Endodermal cell (in vitro differentiated cells): ENCODE measurements around the gene FAM9A. TPM values are rescaled to one million over a fixed set of nuclear protein-coding genes. Genes with fewer than 3 reads are reported as not detected.

Source experiments
- DNase-seq: peaks from one replicate; pipeline ENCODE4 v3.0.0-alpha.2; 2017
- H3K27ac ChIP-seq: 2 replicates; pipeline ENCODE4 v1.5.1; 2013; ENCODE audit warnings: mild to moderate bottlenecking, low read depth, low read length, moderate library complexity
- H3K27me3 ChIP-seq: 2 replicates; pipeline ENCODE4 v1.6.1; 2013; ENCODE audit warnings: mild to moderate bottlenecking, low read length, moderate library complexity; ENCODE audit not compliant: insufficient read depth, control insufficient read depth, poor library complexity, severe bottlenecking
- H3K36me3 ChIP-seq: 2 replicates; pipeline ENCODE4 v1.7.0; 2013; ENCODE audit warnings: mild to moderate bottlenecking, low read length, moderate library complexity; ENCODE audit not compliant: control insufficient read depth, insufficient read depth
- H3K4me1 ChIP-seq: one replicate; pipeline ENCODE4 v1.7.0; 2013; ENCODE audit warnings: low read length; ENCODE audit not compliant: control insufficient read depth, insufficient read depth
- H3K4me3 ChIP-seq: 2 replicates; pipeline ENCODE4 v1.5.1; 2013; ENCODE audit warnings: mild to moderate bottlenecking, low read length, moderate library complexity
- H3K9ac ChIP-seq: 2 replicates; pipeline ENCODE4 v1.6.1; 2013; ENCODE audit warnings: mild to moderate bottlenecking, low read length, moderate library complexity; ENCODE audit not compliant: poor library complexity, severe bottlenecking; ENCODE audit errors: extremely low read depth
- H3K9me3 ChIP-seq: 2 replicates; pipeline ENCODE4 v1.6.1; 2013; ENCODE audit warnings: mild to moderate bottlenecking, low read length, moderate library complexity; ENCODE audit not compliant: control insufficient read depth
- H3K27ac Mint-ChIP-seq: 2 replicates; pipeline ENCODE4 v1.8.0; 2020; ENCODE audit warnings: mixed read lengths
- H3K27me3 Mint-ChIP-seq: 2 replicates; pipeline ENCODE4 v1.8.0; 2021; ENCODE audit warnings: mild to moderate bottlenecking, mixed read lengths; ENCODE audit not compliant: insufficient read depth
- H3K36me3 Mint-ChIP-seq: 2 replicates; pipeline ENCODE4 v1.8.0; 2020; ENCODE audit warnings: low read depth, mixed read lengths
- H3K4me1 Mint-ChIP-seq: 2 replicates; pipeline ENCODE4 v1.8.0; 2020; ENCODE audit warnings: mixed read lengths
- H3K4me3 Mint-ChIP-seq: 2 replicates; pipeline ENCODE4 v1.8.0; 2020; ENCODE audit warnings: mild to moderate bottlenecking, moderate library complexity, mixed read lengths
- H3K9me3 Mint-ChIP-seq: 2 replicates; pipeline ENCODE4 v1.8.0; 2020; ENCODE audit warnings: mild to moderate bottlenecking, mixed read lengths
- WGBS, 2 experiments: methylation state at CpG; one replicate each; pipeline versions ENCODE4 v1.1.5 to v1.1.7; 2013; ENCODE audit warnings: missing lambda C conversion rate in 2 of 2, mixed read lengths in 1 of 2; ENCODE audit not compliant: insufficient coverage in 1 of 2, insufficient read length in 1 of 2; 5-methylcytosine and 5-hydroxymethylcytosine counted together
- total RNA-seq, 2 donors: library from RNA; stranded (reverse); fragmentation: NEBNext Ultra II Directional in 1 of 2; extraction: Animal tissue kit (Norgen Biotek cat#: 25700) in 1 of 2; gene quantifications; 2 replicates in 1 of 2; 3 replicates in 1 of 2; pipeline ENCODE4 v1.2.1, GENCODE V29; 2021
- TF ChIP-seq, protein P1 (sequence below): fragments of 200-600 bp; sonication (generic); conservative IDR thresholded peaks from 2 replicates; pipeline ENCODE4 v1.5.0; 2021; ENCODE audit warnings: antibody characterized with exemption, mild to moderate bottlenecking

The FAM9A gene
- total RNA-seq, 2 donors from 2014 or later = not detected

- Mint-ChIP-seq H3K9me3 (peaks cover 1% of the 10 kb centered on the region), H3K4me1 (peaks cover 3% of the 10 kb centered on the region), H3K4me3 (no peak overlapping the region), H3K27ac (no peak overlapping the region), H3K27me3 (no peaks in the 10 kb centered on the region), H3K36me3 (no peaks in the 10 kb centered on the region)
- 92 to 98% methylated on average over 2 to 4 of the region's 6 CpGs for WGBS, 2 experiments
- Histone ChIP-seq H3K4me1 (no peaks in the 10 kb centered on the region), H3K4me3 (no peak overlapping the region), H3K9me3 (no peaks in the 10 kb centered on the region), H3K27ac (no peak overlapping the region), H3K36me3 (no peaks in the 10 kb centered on the region), H3K9ac (no peak overlapping the region), H3K27me3 (no peaks in the 10 kb centered on the region)
- TF ChIP-seq, protein P1, sequence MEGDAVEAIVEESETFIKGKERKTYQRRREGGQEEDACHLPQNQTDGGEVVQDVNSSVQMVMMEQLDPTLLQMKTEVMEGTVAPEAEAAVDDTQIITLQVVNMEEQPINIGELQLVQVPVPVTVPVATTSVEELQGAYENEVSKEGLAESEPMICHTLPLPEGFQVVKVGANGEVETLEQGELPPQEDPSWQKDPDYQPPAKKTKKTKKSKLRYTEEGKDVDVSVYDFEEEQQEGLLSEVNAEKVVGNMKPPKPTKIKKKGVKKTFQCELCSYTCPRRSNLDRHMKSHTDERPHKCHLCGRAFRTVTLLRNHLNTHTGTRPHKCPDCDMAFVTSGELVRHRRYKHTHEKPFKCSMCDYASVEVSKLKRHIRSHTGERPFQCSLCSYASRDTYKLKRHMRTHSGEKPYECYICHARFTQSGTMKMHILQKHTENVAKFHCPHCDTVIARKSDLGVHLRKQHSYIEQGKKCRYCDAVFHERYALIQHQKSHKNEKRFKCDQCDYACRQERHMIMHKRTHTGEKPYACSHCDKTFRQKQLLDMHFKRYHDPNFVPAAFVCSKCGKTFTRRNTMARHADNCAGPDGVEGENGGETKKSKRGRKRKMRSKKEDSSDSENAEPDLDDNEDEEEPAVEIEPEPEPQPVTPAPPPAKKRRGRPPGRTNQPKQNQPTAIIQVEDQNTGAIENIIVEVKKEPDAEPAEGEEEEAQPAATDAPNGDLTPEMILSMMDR = no peak
- no peak for DNase-seq
Observed at GRCh38 chrX:8822002-8822401, 20.8 kb upstream of the FAM9A start.

DNA sequence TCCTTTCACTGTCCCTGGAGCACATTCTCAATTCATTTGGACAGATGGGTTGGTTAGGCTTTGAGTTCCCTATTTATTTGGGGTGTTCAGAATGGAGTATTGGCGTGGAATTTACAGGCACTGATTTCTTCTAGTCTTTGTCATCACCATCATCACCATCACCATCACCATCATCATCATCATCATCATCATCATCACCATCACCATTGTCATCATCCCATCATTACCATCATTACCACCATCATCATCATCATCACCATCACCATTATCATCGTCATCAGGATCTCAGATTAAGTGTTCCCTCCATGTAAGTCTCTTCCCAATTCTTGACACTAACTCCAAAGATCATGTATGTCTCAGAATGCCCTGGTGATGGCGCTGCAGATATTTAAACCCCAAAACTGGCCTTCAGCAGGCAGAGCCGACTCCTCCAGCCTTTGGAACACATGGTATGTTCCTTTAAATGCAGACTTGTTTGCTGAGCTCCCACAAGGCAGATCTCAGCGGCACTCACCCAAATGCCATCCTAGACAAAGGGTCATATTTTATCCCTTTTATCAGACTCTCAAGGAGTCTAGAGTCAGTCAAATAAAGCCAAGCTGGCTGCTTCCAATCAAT, 19.8 kb upstream of the FAM9A start:
- Histone ChIP-seq H3K9ac (no peak overlapping the region), H3K27me3 (no peaks in the 10 kb centered on the region), H3K4me3 (no peak overlapping the region), H3K27ac (no peak overlapping the region), H3K4me1 (no peaks in the 10 kb centered on the region), H3K36me3 (no peaks in the 10 kb centered on the region), H3K9me3 (no peaks in the 10 kb centered on the region)
- WGBS, 2 experiments = 34 to 36% methylated on average over 3 to 4 of the region's 5 CpGs
- DNase-seq = peak; percentile 80
- no peaks in the 10 kb centered on the region for H3K27me3 Mint-ChIP-seq
- no peaks in the 10 kb centered on the region for H3K9me3 Mint-ChIP-seq
- H3K36me3 Mint-ChIP-seq = no peaks in the 10 kb centered on the region
- TF ChIP-seq, protein P1 = peak; percentile 72
- no peak overlapping the region for H3K27ac Mint-ChIP-seq
- no peak overlapping the region for H3K4me3 Mint-ChIP-seq
- peaks cover 3% of the 10 kb centered on the region for H3K4me1 Mint-ChIP-seq

- H3K9ac ChIP-seq = no peak overlapping the region
- no peaks in the 10 kb centered on the region for H3K27me3 Mint-ChIP-seq
Observed at GRCh38 chrX:8815460-8816065, 14.4 kb upstream of the FAM9A start.

More at GRCh38 chrX:8815460-8816065, 14.4 kb upstream of the FAM9A start:
- TF ChIP-seq, protein P1 = peak; percentile 90
- Histone ChIP-seq H3K4me1 (no peaks in the 10 kb centered on the region), H3K27me3 (no peaks in the 10 kb centered on the region), H3K9me3 (no peaks in the 10 kb centered on the region), H3K4me3 (no peak overlapping the region), H3K27ac (no peak overlapping the region), H3K36me3 (no peaks in the 10 kb centered on the region)
- no peaks in the 10 kb centered on the region for H3K9me3 Mint-ChIP-seq
- DNase-seq = peak; percentile 53
- H3K4me3 Mint-ChIP-seq = no peak overlapping the region
- no peaks in the 10 kb centered on the region for H3K4me1 Mint-ChIP-seq
- no peak overlapping the region for H3K27ac Mint-ChIP-seq
- H3K36me3 Mint-ChIP-seq = no peaks in the 10 kb centered on the region
